Lower leg skin (tissue), 4 donors: Measurements from ENCODE around the gene TRABD. TPM values are rescaled to one million over a fixed set of nuclear protein-coding genes. Genes with fewer than 3 reads are reported as not detected.

Experiments used
- DNase-seq, 2 donors: peaks; one replicate each; pipeline ENCODE4 v3.0.0-alpha.2; 2019; ENCODE audit warnings: low spot score in 2 of 2
- H3K4me3 ChIP-seq: fragments of 200-600 bp; sonication (generic); 2 replicates; pipeline ENCODE4 v1.5.1; 2017; ENCODE audit warnings: mild to moderate bottlenecking, low read depth; ENCODE audit not compliant: poor library complexity, severe bottlenecking
- CTCF ChIP-seq, 3 donors: fragments of 450-650 bp; IDR thresholded peaks; one replicate each; pipeline ENCODE4 v1.5.1; 2016; ENCODE audit warnings: antibody characterized with exemption in 3 of 3, mild to moderate bottlenecking in 3 of 3, moderate library complexity in 2 of 3
- POLR2A ChIP-seq, 2 donors: fragments of 450-650 bp; IDR thresholded peaks; one replicate each; pipeline ENCODE4 v1.6.1; 2016 to 2017; ENCODE audit warnings: antibody characterized with exemption in 2 of 2, mild to moderate bottlenecking in 1 of 2, moderate library complexity in 1 of 2
- WGBS, 2 donors: methylation state at CpG; one replicate each; pipeline ENCODE4 v1.1.5; 2018; 5-methylcytosine and 5-hydroxymethylcytosine counted together
- intact Hi-C: fragments of 100-400 bp; cut with DNase I; formaldehyde crosslinking; loops from one replicate; pipeline ENCODE4 v1.15.0; 2023; ENCODE audit warnings: low total_unique reads
- total RNA-seq, 4 donors: library from RNA; depleted of rRNA; stranded (reverse); fragments of >200 nt; gene quantifications; one replicate each; pipeline ENCODE4 v1.1.0, GENCODE V29; 2016

The TRABD gene
- total RNA-seq, 4 donors from 2014 or later = 31.5 to 62.7 (median 46.4) TPM

- H3K4me3 ChIP-seq = no peak overlapping the region
- DNase-seq = peak in 1 of 2 donors; percentile 84
- TF ChIP-seq CTCF (IDR thresholded peaks at IDR 0.05) (no peak), POLR2A (IDR thresholded peaks at IDR 0.05) (no peak)
- WGBS, 2 donors = 76 to 77% methylated on average over 25 to 30 of the region's 31 CpGs
- intact Hi-C loops = loop anchor here (10.0 kb wide), 1 partner anchor 54 kb away; no protein-coding TSS in a partner anchor
These were observed 23.5 kb downstream of the TRABD start for GRCh38 chr22:50208939-50209892.

GRCh38 chr22:50209893-50210292, 24.2 kb downstream of the TRABD start:
- intact Hi-C loops = loop anchor here (10.0 kb wide), 1 partner anchor 55 kb away; no protein-coding TSS in a partner anchor
- peak in 1 of 3 donors; percentile 42 for TF ChIP-seq CTCF (IDR thresholded peaks at IDR 0.05)
- no peak for TF ChIP-seq POLR2A (IDR thresholded peaks at IDR 0.05)
- no peak overlapping the region for H3K4me3 ChIP-seq
- 50 to 63% methylated on average over 17 to 20 of the region's 20 CpGs for WGBS, 2 donors
- DNase-seq = no peak

GRCh38 chr22:50210378-50211139, 24.8 kb downstream of the TRABD start:
- WGBS, 2 donors = 88 to 90% methylated on average over 16 to 31 of the region's 32 CpGs
- TF ChIP-seq CTCF (IDR thresholded peaks at IDR 0.05) = no peak
- TF ChIP-seq POLR2A (IDR thresholded peaks at IDR 0.05) = no peak
- no peak for DNase-seq
- intact Hi-C loops = no loop called here
- H3K4me3 ChIP-seq = no peak overlapping the region

- H3K4me3 ChIP-seq = no peak overlapping the region
- 88% methylated on average over 14 of the region's 14 CpGs for WGBS, 2 donors
- intact Hi-C loops = no loop called here
- TF ChIP-seq POLR2A (IDR thresholded peaks at IDR 0.05) (no peak), CTCF (IDR thresholded peaks at IDR 0.05) (no peak)
- DNase-seq = no peak
These were observed 25.4 kb downstream of the TRABD start for GRCh38 chr22:50211147-50211546.

- DNase-seq = no peak
- TF ChIP-seq CTCF (IDR thresholded peaks at IDR 0.05) = no peak
- no peak for TF ChIP-seq POLR2A (IDR thresholded peaks at IDR 0.05)
- no peak overlapping the region for H3K4me3 ChIP-seq
- 93 to 96% methylated on average over 9 of the region's 9 CpGs for WGBS, 2 donors
- intact Hi-C loops = no loop called here
These were observed 27.6 kb downstream of the TRABD start for GRCh38 chr22:50213263-50213662.
